Trophoblast cell (in vitro differentiated cells and primary cell): ENCODE results near the gene LRRTM4. TPM values are rescaled to one million over a fixed set of nuclear protein-coding genes. Genes with fewer than 3 reads are reported as not detected.

Experiments
- DNase-seq, 2 donors: peaks; one replicate each; pipeline ENCODE4 v3.0.0-alpha.2; 2016
- H2AFZ ChIP-seq: 2 replicates; pipeline ENCODE4 v1.6.1; 2013; ENCODE audit warnings: low read length, moderate library complexity, mild to moderate bottlenecking; ENCODE audit not compliant: insufficient read depth, poor library complexity
- H2AK5ac ChIP-seq: 2 replicates; pipeline ENCODE4 v1.6.1; 2013; ENCODE audit warnings: mild to moderate bottlenecking, low read length
- H2BK120ac ChIP-seq: 2 replicates; pipeline ENCODE4 v1.6.1; 2013; ENCODE audit warnings: low read length, mild to moderate bottlenecking, moderate library complexity; ENCODE audit not compliant: insufficient read depth, poor library complexity
- H2BK12ac ChIP-seq: 2 replicates; pipeline ENCODE4 v1.6.1; 2013; ENCODE audit warnings: mild to moderate bottlenecking, low read length, moderate library complexity
- H2BK5ac ChIP-seq: 2 replicates; pipeline ENCODE4 v1.6.1; 2013; ENCODE audit warnings: low read length, low read depth, moderate library complexity, mild to moderate bottlenecking; ENCODE audit not compliant: poor library complexity
- H3K14ac ChIP-seq: 2 replicates; pipeline ENCODE4 v1.6.1; 2013; ENCODE audit warnings: mild to moderate bottlenecking, low read length
- H3K18ac ChIP-seq: 2 replicates; pipeline ENCODE4 v1.6.1; 2013; ENCODE audit warnings: mild to moderate bottlenecking, low read length
- H3K23ac ChIP-seq: 2 replicates; pipeline ENCODE4 v1.6.1; 2013; ENCODE audit warnings: low read length
- H3K27ac ChIP-seq: 2 replicates; pipeline ENCODE4 v1.5.1; 2013; ENCODE audit warnings: low read depth, mild to moderate bottlenecking, inconsistent platforms, low read length, moderate library complexity
- H3K27me3 ChIP-seq: 2 replicates; pipeline ENCODE4 v1.6.1; 2013; ENCODE audit warnings: inconsistent platforms, mild to moderate bottlenecking, low read length, moderate library complexity; ENCODE audit not compliant: insufficient read depth
- H3K36me3 ChIP-seq, 2 experiments: 1 replicate in 1 of 2; 2 replicates in 1 of 2; pipeline ENCODE4 v1.6.1; 2013; ENCODE audit warnings: low read length in 2 of 2, mild to moderate bottlenecking in 2 of 2, moderate library complexity in 1 of 2; ENCODE audit not compliant: insufficient read depth in 2 of 2, control insufficient read depth in 1 of 2
- H3K4ac ChIP-seq: 2 replicates; pipeline ENCODE4 v1.6.1; 2013; ENCODE audit warnings: low read depth, mild to moderate bottlenecking, low read length, moderate library complexity
- H3K4me1 ChIP-seq, 2 experiments: 1 replicate in 1 of 2; 2 replicates in 1 of 2; pipeline ENCODE4 v1.6.1; 2013; ENCODE audit warnings: low read length in 2 of 2, mild to moderate bottlenecking in 2 of 2, moderate library complexity in 1 of 2; ENCODE audit not compliant: insufficient read depth in 2 of 2, control insufficient read depth in 1 of 2
- H3K4me2 ChIP-seq: 2 replicates; pipeline ENCODE4 v1.6.1; 2013; ENCODE audit warnings: inconsistent platforms, mild to moderate bottlenecking, low read length, moderate library complexity
- H3K4me3 ChIP-seq: 2 replicates; pipeline ENCODE4 v1.5.1; 2013; ENCODE audit warnings: mild to moderate bottlenecking, low read depth, low read length, inconsistent platforms
- H3K79me1 ChIP-seq: one replicate; pipeline ENCODE4 v1.6.1; 2013; ENCODE audit warnings: low read length
- H3K79me2 ChIP-seq: 2 replicates; pipeline ENCODE4 v1.6.1; 2013; ENCODE audit warnings: low read length, mild to moderate bottlenecking; ENCODE audit not compliant: control insufficient read depth, insufficient read depth, poor library complexity
- H3K9ac ChIP-seq: 2 replicates; pipeline ENCODE4 v1.6.1; 2013; ENCODE audit warnings: mild to moderate bottlenecking, low read length
- H3K9me3 ChIP-seq: 2 replicates; pipeline ENCODE4 v1.6.1; 2013; ENCODE audit warnings: low read depth, mild to moderate bottlenecking, control low read depth, inconsistent platforms, low read length; ENCODE audit not compliant: insufficient read depth
- H4K12ac ChIP-seq: 2 replicates; pipeline ENCODE4 v1.6.1; 2013; ENCODE audit warnings: low read depth, mild to moderate bottlenecking, low read length, moderate library complexity
- H4K8ac ChIP-seq: 2 replicates; pipeline ENCODE4 v1.6.1; 2013; ENCODE audit warnings: low read depth, mild to moderate bottlenecking, low read length, moderate library complexity
- H4K91ac ChIP-seq: one replicate; pipeline ENCODE4 v1.6.1; 2013; ENCODE audit warnings: low read depth, mild to moderate bottlenecking, low read length, moderate library complexity
- WGBS: extraction: QIAGEN DNeasy Blood & Tissue Kit; methylation state at CpG from one replicate; pipeline ENCODE4 v1.1.7; 2013; ENCODE audit warnings: missing lambda C conversion rate; ENCODE audit not compliant: insufficient read length, insufficient coverage; ENCODE audit errors: extremely low coverage; 5-methylcytosine and 5-hydroxymethylcytosine counted together
- polyA plus RNA-seq: library from polyadenylated mRNA; stranded (reverse); fragments of 200-250 nt; gene quantifications from 2 replicates; pipeline ENCODE4 v1.2.3, GENCODE V29; 2013

The LRRTM4 gene
- 0.99 and 1.1 TPM in 2 replicates for polyA plus RNA-seq

DNA sequence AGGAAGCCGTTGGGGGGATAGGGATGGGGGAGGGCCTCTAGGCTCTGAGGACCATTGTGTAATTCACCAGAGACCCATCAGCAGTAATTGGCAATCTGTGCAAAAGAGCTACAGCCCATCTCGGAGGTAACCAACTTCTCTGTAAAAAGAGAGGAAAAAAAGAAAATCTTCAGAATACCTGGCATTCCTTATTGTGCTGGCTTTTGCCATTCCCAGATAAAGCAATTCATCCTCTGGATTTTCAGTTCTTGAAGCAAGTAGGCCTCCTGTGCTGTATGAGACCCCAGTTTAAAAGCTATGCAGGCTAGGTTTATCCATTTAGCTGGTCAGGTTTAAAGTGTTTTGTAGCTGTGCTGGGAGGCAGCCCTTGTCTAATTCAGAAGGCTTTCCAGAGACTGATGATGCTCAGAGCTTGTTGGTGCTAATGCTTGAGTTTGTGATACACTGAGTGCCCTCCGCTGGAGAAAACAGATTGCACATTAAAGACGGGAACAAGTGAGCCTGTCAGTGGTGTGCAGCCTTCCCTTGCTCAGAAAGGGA lies at the start of gene LRRTM4:
TSS of gene LRRTM4 (minus strand) at position 446 of the 540 bp plus-strand sequence.
- Histone ChIP-seq H4K91ac (no peak within 1 kb of the TSS), H3K18ac (no peak within 1 kb of the TSS), H3K36me3 (no peaks in the 10 kb centered on the region), H3K4me1 (no peaks in the 10 kb centered on the region), H3K9ac (no peak within 1 kb of the TSS), H2BK12ac (no peak within 1 kb of the TSS), H3K14ac (no peak within 1 kb of the TSS), H4K8ac (no peak within 1 kb of the TSS), H3K23ac (no peak within 1 kb of the TSS), H3K4ac (no peak within 1 kb of the TSS), H3K4me3 (no peak within 1 kb of the TSS), H3K27ac (no peak within 1 kb of the TSS), H3K27me3 (no peaks in the 10 kb centered on the region), H2AFZ (no peak within 1 kb of the TSS), H2BK5ac (no peak within 1 kb of the TSS), H3K9me3 (no peaks in the 10 kb centered on the region), H2BK120ac (no peak within 1 kb of the TSS), H3K79me1 (no peaks in the 10 kb centered on the region), H3K79me2 (no peaks in the 10 kb centered on the region), H4K12ac (no peak within 1 kb of the TSS), H3K4me2 (no peak within 1 kb of the TSS), H2AK5ac (no peak within 1 kb of the TSS)
- no CpG with 5 or more reads among the region's 4 CpGs for WGBS
- DNase-seq: no peak

DNA sequence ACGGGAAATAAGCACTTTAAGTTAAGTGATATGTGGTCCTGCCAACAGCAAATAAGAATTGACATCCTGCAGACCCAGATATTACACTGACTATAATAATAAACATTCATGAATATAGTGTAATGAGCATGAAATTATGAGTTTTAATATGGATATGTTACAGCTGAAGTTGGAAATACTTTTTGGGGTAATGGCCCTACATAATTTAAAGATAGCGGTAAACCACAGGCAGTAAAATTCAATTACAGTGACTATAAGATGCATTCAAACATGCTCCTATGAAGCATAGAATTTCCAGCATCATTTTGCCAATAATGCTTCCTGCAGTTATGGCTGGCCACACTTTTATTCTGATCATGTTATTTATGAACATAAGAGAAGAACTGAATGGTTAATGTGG lies 49.4 kb upstream of the LRRTM4 start:
- H3K27me3 ChIP-seq: no peaks in the 10 kb centered on the region
- H3K9ac ChIP-seq: no peak overlapping the region
- no peak overlapping the region for H4K91ac ChIP-seq
- no peak for DNase-seq
- H2AK5ac ChIP-seq: no peak overlapping the region
- no peaks in the 10 kb centered on the region for H3K79me2 ChIP-seq
- no peak overlapping the region for H2AFZ ChIP-seq
- no peaks in the 10 kb centered on the region for H3K36me3 ChIP-seq
- no peaks in the 10 kb centered on the region for H3K79me1 ChIP-seq
- H2BK5ac ChIP-seq: no peak overlapping the region
- no peaks in the 10 kb centered on the region for H3K9me3 ChIP-seq
- no peak overlapping the region for H4K12ac ChIP-seq
- no peak overlapping the region for H3K4me2 ChIP-seq
- no peak overlapping the region for H3K4ac ChIP-seq
- H3K14ac ChIP-seq: no peak overlapping the region
- no peak overlapping the region for H3K4me3 ChIP-seq
- H4K8ac ChIP-seq: no peak overlapping the region
- H3K23ac ChIP-seq: no peak overlapping the region
- no peak overlapping the region for H3K27ac ChIP-seq
- H2BK120ac ChIP-seq: no peak overlapping the region
- no peak overlapping the region for H2BK12ac ChIP-seq
- H3K18ac ChIP-seq: no peak overlapping the region
- WGBS: no CpG with 5 or more reads among the region's 2 CpGs
- no peaks in the 10 kb centered on the region for H3K4me1 ChIP-seq

DNA sequence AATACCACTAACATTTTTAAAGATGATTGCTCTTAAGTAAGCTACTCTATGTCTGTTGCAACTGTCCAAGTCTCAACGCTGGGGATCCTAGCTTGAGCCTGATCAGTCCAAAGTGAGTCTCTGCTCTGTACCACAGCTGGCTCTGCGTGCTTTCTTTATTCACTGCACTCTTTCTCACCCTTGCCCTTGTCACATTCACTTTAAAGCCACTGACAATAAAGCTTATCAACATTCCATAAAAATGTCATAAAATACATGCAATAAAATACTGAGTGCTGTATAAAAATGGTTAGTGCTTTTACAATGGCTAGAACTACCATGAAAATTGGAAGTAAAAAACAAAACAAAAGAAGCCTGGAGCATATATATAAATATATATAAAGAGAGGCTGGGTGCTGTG lies 45.5 kb upstream of the LRRTM4 start:
- no peaks in the 10 kb centered on the region for H3K79me1 ChIP-seq
- H2BK120ac ChIP-seq: no peak overlapping the region
- no peak overlapping the region for H4K12ac ChIP-seq
- H2BK12ac ChIP-seq: no peak overlapping the region
- no peak for DNase-seq
- no peak overlapping the region for H3K4me2 ChIP-seq
- H3K79me2 ChIP-seq: no peaks in the 10 kb centered on the region
- H3K9me3 ChIP-seq: no peaks in the 10 kb centered on the region
- H3K36me3 ChIP-seq: no peaks in the 10 kb centered on the region
- no peak overlapping the region for H2BK5ac ChIP-seq
- H3K14ac ChIP-seq: no peak overlapping the region
- H4K91ac ChIP-seq: no peak overlapping the region
- no peak overlapping the region for H3K9ac ChIP-seq
- no peaks in the 10 kb centered on the region for H3K27me3 ChIP-seq
- no peak overlapping the region for H3K4ac ChIP-seq
- H3K18ac ChIP-seq: no peak overlapping the region
- no peak overlapping the region for H2AFZ ChIP-seq
- H3K4me3 ChIP-seq: no peak overlapping the region
- H3K4me1 ChIP-seq: no peaks in the 10 kb centered on the region
- no peak overlapping the region for H3K23ac ChIP-seq
- H4K8ac ChIP-seq: no peak overlapping the region
- H3K27ac ChIP-seq: no peak overlapping the region
- H2AK5ac ChIP-seq: no peak overlapping the region
- WGBS: no CpG with 5 or more reads among the region's 2 CpGs

DNA sequence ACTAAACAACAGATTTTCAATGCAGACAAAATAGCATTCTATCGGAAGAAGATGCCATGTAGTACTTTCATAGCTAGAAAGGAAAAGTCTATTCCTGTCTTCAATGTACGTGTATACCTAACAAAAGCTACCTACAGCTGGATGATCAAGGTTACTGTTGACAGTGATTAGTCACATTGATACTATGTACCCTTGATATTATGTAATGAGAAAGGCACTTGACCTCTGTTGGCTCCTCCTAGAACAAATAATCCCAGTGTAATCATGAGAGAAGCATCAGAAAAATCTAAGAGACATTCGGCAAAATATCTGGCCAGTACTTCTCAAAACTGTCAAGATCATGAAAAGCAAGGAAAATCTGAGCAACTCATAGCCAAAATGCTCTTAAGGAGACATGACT lies 44.4 kb upstream of the LRRTM4 start:
- H3K27ac ChIP-seq: no peak overlapping the region
- no peaks in the 10 kb centered on the region for H3K79me2 ChIP-seq
- H3K23ac ChIP-seq: no peak overlapping the region
- H4K12ac ChIP-seq: no peak overlapping the region
- H3K27me3 ChIP-seq: no peaks in the 10 kb centered on the region
- H3K4me1 ChIP-seq: no peaks in the 10 kb centered on the region
- H2AFZ ChIP-seq: no peak overlapping the region
- H3K36me3 ChIP-seq: no peaks in the 10 kb centered on the region
- H2AK5ac ChIP-seq: no peak overlapping the region
- H2BK12ac ChIP-seq: no peak overlapping the region
- H2BK120ac ChIP-seq: no peak overlapping the region
- no peak overlapping the region for H3K14ac ChIP-seq
- H3K9ac ChIP-seq: no peak overlapping the region
- no peaks in the 10 kb centered on the region for H3K9me3 ChIP-seq
- no peak overlapping the region for H3K4me3 ChIP-seq
- H2BK5ac ChIP-seq: no peak overlapping the region
- no peak overlapping the region for H3K18ac ChIP-seq
- no peak overlapping the region for H4K91ac ChIP-seq
- H3K4me2 ChIP-seq: no peak overlapping the region
- no CpG with 5 or more reads among the region's 3 CpGs for WGBS
- H3K4ac ChIP-seq: no peak overlapping the region
- no peak overlapping the region for H4K8ac ChIP-seq
- DNase-seq: peak in 1 of 2 donors; percentile 4
- no peaks in the 10 kb centered on the region for H3K79me1 ChIP-seq
